SK-N-MC (cell line): ENCODE results near the gene TAGLN3.

Experiments
- EZH2 ChIP-seq: fragments of 200-600 bp; sonication (generic); IDR thresholded peaks from one replicate; pipeline ENCODE4 v1.6.1; 2017; ENCODE audit warnings: antibody characterized with exemption
- FOXP2 ChIP-seq: optimal IDR thresholded peaks from 2 replicates; pipeline ENCODE3; 2011; ENCODE audit warnings: mild to moderate bottlenecking, moderate library complexity; ENCODE audit not compliant: insufficient read depth; ENCODE audit errors: extremely low read length, control extremely low read depth
- POLR2AphosphoS5 ChIP-seq: IDR thresholded peaks from 2 replicates; pipeline ENCODE4 v1.6.1; 2012; ENCODE audit warnings: mild to moderate bottlenecking, low read depth, low read length, borderline replicate concordance

- TF ChIP-seq EZH2 (no peak), FOXP2 (no peak), POLR2AphosphoS5 (no peak)
Measured at GRCh38 chr3:112056451-112056929, 57.8 kb downstream of the TAGLN3 start.
